Panc1 (cell line): ENCODE measurements around the gene OXT.

Source experiments
- CTCF ChIP-seq: fragments of 450-650 bp; IDR thresholded peaks from 2 replicates; pipeline ENCODE4 v1.5.1; 2017; ENCODE audit warnings: mild to moderate bottlenecking
- POLR2AphosphoS5 ChIP-seq: IDR thresholded peaks from 2 replicates; pipeline ENCODE4 v1.6.1; 2012; ENCODE audit warnings: mild to moderate bottlenecking, low read depth, low read length, moderate library complexity
- SIN3A ChIP-seq: IDR thresholded peaks from 2 replicates; pipeline ENCODE4 v1.6.1; 2012; ENCODE audit warnings: low read depth, mild to moderate bottlenecking, low read length, moderate library complexity, borderline replicate concordance; ENCODE audit not compliant: insufficient read depth

GRCh38 chr20:3068986-3069900, 2.2 kb upstream of the OXT start:
- no peak; the same call in 1 of the 2 replicates for TF ChIP-seq CTCF
- no peak for TF ChIP-seq SIN3A
- no peak for TF ChIP-seq POLR2AphosphoS5
